Panc1 (cell line): ENCODE results near the gene PPP1R7. TPM values are rescaled to one million over a fixed set of nuclear protein-coding genes. Genes with fewer than 3 reads are reported as not detected.

Experiments
- ATAC-seq: fragments of 200-7000 bp; cut with Tn5 transposase; 2 replicates; pipeline ENCODE4 v1.9.1; 2020; ENCODE audit warnings: mild to moderate bottlenecking, moderate library complexity
- BruUV-seq: library from RNA; stranded (reverse); fragments of 400-500 nt; replicated peaks from 2 replicates; lab custom pipeline; 2021; lab: Mats Ljungman, UMichigan
- CTCF ChIA-PET: fragments of 300-600 bp; sonication (Branson Sonifier 250); formaldehyde crosslinking; loops from one replicate; lab custom pipeline; 2022; ENCODE audit warnings: antibody characterized with exemption; lab: Charles Lee
- POLR2A ChIA-PET: fragments of 300-600 bp; sonication (Branson Sonifier 250); formaldehyde crosslinking; loops from one replicate; lab custom pipeline; 2022; ENCODE audit warnings: antibody characterized with exemption; lab: Charles Lee
- DNase-seq: peaks from one replicate; pipeline ENCODE4 v3.0.0-alpha.2; 2010; ENCODE audit warnings: low read depth, low spot score
- H3K27ac ChIP-seq: 2 replicates; pipeline ENCODE4 v1.5.1; 2011; ENCODE audit warnings: mild to moderate bottlenecking, low read length, inconsistent platforms
- H3K27me3 ChIP-seq: fragments of 200-500 bp; sonication (Bioruptor generic); 2 replicates; pipeline ENCODE4 v1.6.0; 2014; ENCODE audit warnings: low read length, inconsistent platforms; ENCODE audit not compliant: control insufficient read depth, insufficient read depth
- H3K36me3 ChIP-seq: fragments of 200-500 bp; sonication (Bioruptor generic); 2 replicates; pipeline ENCODE4 v1.5.1; 2014; ENCODE audit warnings: inconsistent platforms, mild to moderate bottlenecking, low read length, moderate library complexity; ENCODE audit not compliant: control insufficient read depth, insufficient read depth
- H3K4me1 ChIP-seq: 2 replicates; pipeline ENCODE4 v1.5.1; 2011; ENCODE audit warnings: inconsistent platforms, mild to moderate bottlenecking, low read length, moderate library complexity; ENCODE audit not compliant: control insufficient read depth, insufficient read depth
- H3K4me3 ChIP-seq, 2 experiments: 2 replicates each; pipeline ENCODE4 v1.5.1; 2011 to 2012; ENCODE audit warnings: low read depth in 2 of 2, low read length in 2 of 2, mild to moderate bottlenecking in 2 of 2, inconsistent platforms in 1 of 2, moderate library complexity in 1 of 2
- H3K9me3 ChIP-seq: fragments of 200-500 bp; sonication (Bioruptor generic); 2 replicates; pipeline ENCODE4 v1.5.1; 2014; ENCODE audit warnings: low read depth, mild to moderate bottlenecking, inconsistent platforms, low read length, moderate library complexity; ENCODE audit not compliant: control insufficient read depth, insufficient read depth
- CTCF ChIP-seq: fragments of 450-650 bp; IDR thresholded peaks from 2 replicates; pipeline ENCODE4 v1.5.1; 2017; ENCODE audit warnings: mild to moderate bottlenecking
- POLR2AphosphoS5 ChIP-seq: IDR thresholded peaks from 2 replicates; pipeline ENCODE4 v1.6.1; 2012; ENCODE audit warnings: mild to moderate bottlenecking, low read depth, low read length, moderate library complexity
- REST ChIP-seq, 2 experiments: IDR thresholded peaks; 2 replicates each; pipeline ENCODE4 v1.6.1; 2011 to 2012; ENCODE audit warnings: low read depth in 2 of 2, control low read depth in 1 of 2, low read length in 1 of 2, mild to moderate bottlenecking in 1 of 2, moderate library complexity in 1 of 2; ENCODE audit not compliant: insufficient read depth in 1 of 2
- SIN3A ChIP-seq: IDR thresholded peaks from 2 replicates; pipeline ENCODE4 v1.6.1; 2012; ENCODE audit warnings: low read depth, mild to moderate bottlenecking, low read length, moderate library complexity, borderline replicate concordance; ENCODE audit not compliant: insufficient read depth
- TCF7L2 ChIP-seq: IDR thresholded peaks from 2 replicates; pipeline ENCODE4 v1.6.1; 2011; ENCODE audit warnings: mild to moderate bottlenecking, low read depth, low read length, inconsistent platforms
- in situ Hi-C: cut with HindIII; loops from 2 replicates; pipeline ENCODE4 v1.10.0; 2016; ENCODE audit warnings: low sequenced_read_pairs, low pct_unique_long_range_greater_than_20kb
- intact Hi-C: fragments of 100-400 bp; cut with micrococcal nuclease; formaldehyde crosslinking; loops from one replicate; pipeline ENCODE4 v1.10.0; 2022; ENCODE audit not compliant: unreplicated experiment
- total RNA-seq: library from RNA; stranded (reverse); gene quantifications from one replicate; pipeline ENCODE4 v1.2.1, GENCODE V29; 2021; ENCODE audit not compliant: unreplicated experiment

Gene PPP1R7
- total RNA-seq, 1 experiment from 2014 or later, result 64.2 TPM

GRCh38 chr2:241126201-241126611, 24.1 kb upstream of the PPP1R7 start:
- in situ Hi-C loops, result no loop called here
- no peak overlapping the region for H3K4me3 ChIP-seq
- ATAC-seq, result no peak
- TF ChIP-seq TCF7L2 (no peak), CTCF (no peak), REST (IDR thresholded peaks at IDR 0.05; ENCODE audit: insufficient read depth in 1 of 2, low read depth in 2 of 2, low read length in 1 of 2) (no peak), SIN3A (no peak), POLR2AphosphoS5 (no peak)
- no peaks in the 10 kb centered on the region; the same call in 1 of the 2 replicates for H3K36me3 ChIP-seq
- H3K4me1 ChIP-seq, result no peaks in the 10 kb centered on the region
- ChIA-PET POLR2A (no interaction called here), CTCF (no interaction called here)
- intact Hi-C loops, result no loop called here
- no peaks in the 10 kb centered on the region for H3K27me3 ChIP-seq
- DNase-seq, result no peak
- no TSS peak for BruUV-seq
- H3K9me3 ChIP-seq, result no peaks in the 10 kb centered on the region
- H3K27ac ChIP-seq, result no peak overlapping the region

GRCh38 chr2:241126771-241127202, 23.5 kb upstream of the PPP1R7 start:
- H3K4me3 ChIP-seq, result no peak overlapping the region
- no peaks in the 10 kb centered on the region for H3K4me1 ChIP-seq
- DNase-seq (no peak), ATAC-seq (no peak)
- no peaks in the 10 kb centered on the region; the same call in 1 of the 2 replicates for H3K36me3 ChIP-seq
- intact Hi-C loops (no loop called here), in situ Hi-C loops (no loop called here)
- BruUV-seq, result TSS peak; percentile 57
- no peak for TF ChIP-seq SIN3A
- TF ChIP-seq POLR2AphosphoS5, result no peak
- TF ChIP-seq REST (IDR thresholded peaks at IDR 0.05; ENCODE audit: insufficient read depth in 1 of 2, low read depth in 2 of 2, low read length in 1 of 2), result no peak
- TF ChIP-seq CTCF, result no peak
- TF ChIP-seq TCF7L2, result no peak
- H3K27me3 ChIP-seq, result no peaks in the 10 kb centered on the region
- H3K27ac ChIP-seq, result no peak overlapping the region
- no peaks in the 10 kb centered on the region for H3K9me3 ChIP-seq
- ChIA-PET POLR2A (interaction anchor here (0.6 kb wide), 1 partner anchor 22 kb away, joined by 10 read pairs; no protein-coding TSS in a partner anchor), CTCF (no interaction called here)
